ENCODE results near the gene SOX2. TPM values are rescaled to one million over a fixed set of nuclear protein-coding genes. Genes with fewer than 3 reads are reported as not detected.

SOX2 gene
- 0.05 TPM in 1 of 2 replicates, not detected in the other for total RNA-seq

DNA sequence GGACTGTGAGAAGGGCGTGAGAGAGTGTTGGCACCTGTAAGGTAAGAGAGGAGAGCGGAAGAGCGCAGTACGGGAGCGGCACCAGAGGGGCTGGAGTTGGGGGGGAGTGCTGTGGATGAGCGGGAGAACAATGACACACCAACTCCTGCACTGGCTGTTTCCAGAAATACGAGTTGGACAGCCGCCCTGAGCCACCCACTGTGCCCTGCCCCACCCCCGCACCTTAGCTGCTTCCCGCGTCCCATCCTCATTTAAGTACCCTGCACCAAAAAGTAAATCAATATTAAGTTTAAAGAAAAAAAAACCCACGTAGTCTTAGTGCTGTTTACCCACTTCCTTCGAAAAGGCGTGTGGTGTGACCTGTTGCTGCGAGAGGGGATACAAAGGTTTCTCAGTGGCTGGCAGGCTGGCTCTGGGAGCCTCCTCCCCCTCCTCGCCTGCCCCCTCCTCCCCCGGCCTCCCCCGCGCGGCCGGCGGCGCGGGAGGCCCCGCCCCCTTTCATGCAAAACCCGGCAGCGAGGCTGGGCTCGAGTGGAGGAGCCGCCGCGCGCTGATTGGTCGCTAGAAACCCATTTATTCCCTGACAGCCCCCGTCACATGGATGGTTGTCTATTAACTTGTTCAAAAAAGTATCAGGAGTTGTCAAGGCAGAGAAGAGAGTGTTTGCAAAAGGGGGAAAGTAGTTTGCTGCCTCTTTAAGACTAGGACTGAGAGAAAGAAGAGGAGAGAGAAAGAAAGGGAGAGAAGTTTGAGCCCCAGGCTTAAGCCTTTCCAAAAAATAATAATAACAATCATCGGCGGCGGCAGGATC is at the start of gene SOX2:
Gene SOX2 (plus strand): TSS at position 601 of the 811 bp plus-strand sequence. CDS start 436 bp downstream, outside the sequence.
- peak; percentile 61 for DNase-seq

DNA sequence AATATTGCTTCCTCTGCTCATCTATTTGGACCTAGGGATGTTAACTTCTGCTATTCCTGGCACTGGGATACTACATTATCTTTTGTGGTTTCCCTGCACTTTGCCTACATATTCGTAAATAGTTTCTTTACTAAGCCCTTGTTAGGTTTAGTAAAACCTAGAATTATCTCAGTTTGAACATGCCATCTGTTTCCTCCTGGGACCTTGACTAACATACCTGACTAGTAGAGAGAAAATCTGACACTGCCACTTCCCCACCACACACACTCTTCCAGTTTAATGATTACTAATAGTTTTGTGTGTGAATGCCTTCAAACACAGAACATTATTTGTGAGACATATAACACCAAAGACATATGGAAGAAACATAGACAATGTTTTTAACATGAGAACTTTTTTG is 28.2 kb upstream of the SOX2 start:
- DNase-seq: no peak

DNA sequence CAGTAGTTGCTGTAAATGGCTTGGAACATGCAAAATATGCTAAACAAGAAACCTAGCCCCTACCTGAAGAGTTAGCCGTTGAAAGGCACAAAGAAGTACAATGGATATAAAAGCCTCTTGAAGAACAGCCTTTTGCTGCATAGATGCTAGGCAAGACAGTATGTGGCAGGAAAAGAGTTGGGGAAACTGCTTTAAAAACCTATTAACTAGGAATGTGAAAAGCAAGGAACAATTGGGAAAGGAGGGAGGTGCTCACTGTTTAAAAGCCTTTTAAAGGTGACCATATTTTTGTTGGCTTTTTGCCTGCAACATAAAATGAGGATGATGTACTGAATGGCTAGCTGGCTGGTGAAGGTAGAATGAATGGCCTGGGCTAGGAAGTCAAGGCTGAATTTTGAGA is 24.5 kb upstream of the SOX2 start:
- no peak for DNase-seq

DNA sequence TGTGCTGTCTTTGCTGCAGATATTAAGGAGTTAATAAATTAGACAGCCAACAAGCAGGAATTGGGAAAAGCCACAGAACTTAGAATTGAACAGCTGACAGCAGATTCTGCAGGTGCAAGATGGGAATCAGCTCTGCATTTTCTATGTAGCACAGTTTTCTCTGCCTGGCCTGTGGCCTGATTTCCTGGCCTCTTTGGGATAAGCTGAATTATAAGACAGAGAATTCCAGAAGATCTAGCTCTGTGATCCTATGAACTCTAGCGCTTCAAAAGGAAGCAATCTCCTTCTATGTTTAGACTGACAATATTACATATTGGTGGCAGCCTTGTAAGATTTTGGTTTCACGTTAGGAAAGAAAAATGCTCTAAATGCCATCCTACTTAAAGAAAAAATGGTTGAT is 24.0 kb upstream of the SOX2 start:
- no peak for DNase-seq

DNA sequence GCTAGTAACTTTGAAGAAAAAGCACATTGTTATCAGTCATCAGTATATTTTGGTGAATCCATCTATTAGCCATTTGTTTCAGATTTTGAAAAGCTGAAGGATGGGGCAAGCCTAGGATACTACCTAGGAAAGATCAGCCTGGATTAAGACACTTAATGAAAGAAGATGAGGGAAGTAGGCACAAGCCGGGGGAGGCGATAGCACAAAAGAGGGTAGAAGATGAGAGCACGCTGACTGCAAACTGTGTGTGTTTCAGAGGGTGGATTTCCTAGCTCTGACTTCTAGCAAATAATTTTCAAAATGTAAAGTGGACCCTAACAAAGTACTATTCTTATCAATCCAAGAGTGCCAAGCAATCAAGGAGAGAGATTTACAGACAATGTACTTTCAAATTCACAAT is 22.2 kb upstream of the SOX2 start:
- DNase-seq: no peak

DNA sequence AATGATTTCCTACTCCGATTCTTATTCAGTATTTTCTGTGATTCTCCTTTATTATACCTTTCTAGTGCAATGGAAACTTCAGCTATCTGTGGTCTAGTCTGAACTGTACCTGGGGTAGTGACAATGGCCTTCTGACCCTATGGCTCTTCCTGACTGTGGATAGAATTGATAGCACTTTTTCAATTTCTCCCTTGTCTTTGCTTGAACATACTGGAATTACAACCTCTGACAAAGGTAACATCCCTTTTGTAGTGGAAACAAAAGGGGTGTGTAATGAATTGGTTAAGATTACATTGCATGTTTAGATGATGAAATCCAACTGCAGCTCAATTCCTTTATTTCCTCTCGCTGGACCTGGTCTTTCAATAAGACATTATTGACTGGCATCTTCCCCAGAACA is 21.0 kb upstream of the SOX2 start:
- no peak for DNase-seq

DNA sequence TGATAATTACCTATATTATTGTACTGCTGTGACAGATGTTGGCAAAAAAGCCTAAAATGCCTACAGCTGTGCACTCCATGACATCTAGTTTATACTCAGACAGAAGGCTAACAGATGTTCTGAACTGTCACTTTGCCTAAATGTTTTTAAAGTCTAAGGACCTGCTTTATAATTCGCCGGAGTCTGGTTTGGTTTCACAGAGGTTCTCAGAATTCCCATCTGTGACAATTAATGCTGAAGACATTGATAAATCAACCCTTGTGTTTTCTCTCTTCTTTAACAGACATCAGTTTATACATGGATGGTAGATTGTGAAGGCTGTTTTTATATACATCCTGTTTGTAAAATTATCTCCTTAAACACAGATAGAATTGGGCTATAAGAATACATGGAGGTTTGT is 19.8 kb upstream of the SOX2 start:
- no peak for DNase-seq

DNA sequence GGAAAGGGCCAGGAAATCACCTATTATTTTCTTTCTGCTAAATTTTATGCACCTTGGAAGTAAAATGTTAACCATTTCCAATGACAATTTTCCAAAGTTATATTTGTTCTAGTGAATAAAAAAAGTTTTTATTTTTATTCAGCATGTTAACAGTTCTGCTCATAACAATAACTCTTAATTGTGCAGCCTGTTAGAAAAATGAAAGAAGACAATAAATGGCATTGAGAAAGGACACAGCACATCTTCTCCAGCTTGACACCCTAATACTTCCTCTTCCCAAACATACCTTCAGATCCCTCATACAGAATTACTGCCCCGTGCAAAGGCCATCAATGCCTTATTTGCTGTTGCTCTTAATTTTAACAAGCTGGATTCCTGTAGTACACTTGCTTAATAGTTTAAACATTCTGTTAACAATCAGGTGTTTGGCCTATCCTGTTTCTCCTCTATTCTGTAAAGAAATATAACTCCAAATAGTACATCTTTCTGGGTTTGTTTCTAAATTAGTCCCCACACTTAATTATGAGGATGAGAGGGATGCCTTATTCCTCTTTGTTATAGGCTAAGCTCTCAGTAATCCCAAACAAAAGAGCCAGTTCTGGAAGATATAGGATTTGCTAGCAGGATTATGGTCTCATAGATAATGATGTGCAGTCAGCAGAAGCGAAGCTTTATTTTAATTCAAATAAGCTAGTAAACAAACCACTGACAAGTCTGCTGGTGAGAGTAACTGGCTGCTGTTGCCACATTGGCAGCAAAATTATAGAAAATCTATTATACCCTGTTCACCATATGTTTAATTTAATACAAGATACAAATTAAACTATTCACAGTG is 19.2 kb upstream of the SOX2 start:
- DNase-seq: no peak

DNA sequence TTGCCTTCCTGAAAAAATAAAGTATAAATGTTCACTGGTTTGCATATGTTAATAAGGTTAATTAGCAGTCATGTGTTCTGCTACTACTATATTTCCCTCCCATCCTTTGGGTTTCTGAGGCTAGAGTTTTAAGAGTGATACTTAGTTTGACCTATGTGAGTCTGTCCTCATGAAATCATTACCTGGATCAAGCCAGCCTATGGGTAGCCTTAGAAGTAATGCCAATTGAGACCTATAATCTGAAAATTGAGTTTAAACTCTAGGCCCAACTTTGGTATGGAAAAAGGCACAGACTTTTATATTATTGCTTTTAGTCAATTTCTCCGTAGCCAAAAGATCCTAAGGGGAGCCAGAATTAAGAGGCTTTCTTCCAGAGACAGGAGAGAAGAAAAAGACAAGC is 18.4 kb upstream of the SOX2 start:
- DNase-seq: no peak

DNA sequence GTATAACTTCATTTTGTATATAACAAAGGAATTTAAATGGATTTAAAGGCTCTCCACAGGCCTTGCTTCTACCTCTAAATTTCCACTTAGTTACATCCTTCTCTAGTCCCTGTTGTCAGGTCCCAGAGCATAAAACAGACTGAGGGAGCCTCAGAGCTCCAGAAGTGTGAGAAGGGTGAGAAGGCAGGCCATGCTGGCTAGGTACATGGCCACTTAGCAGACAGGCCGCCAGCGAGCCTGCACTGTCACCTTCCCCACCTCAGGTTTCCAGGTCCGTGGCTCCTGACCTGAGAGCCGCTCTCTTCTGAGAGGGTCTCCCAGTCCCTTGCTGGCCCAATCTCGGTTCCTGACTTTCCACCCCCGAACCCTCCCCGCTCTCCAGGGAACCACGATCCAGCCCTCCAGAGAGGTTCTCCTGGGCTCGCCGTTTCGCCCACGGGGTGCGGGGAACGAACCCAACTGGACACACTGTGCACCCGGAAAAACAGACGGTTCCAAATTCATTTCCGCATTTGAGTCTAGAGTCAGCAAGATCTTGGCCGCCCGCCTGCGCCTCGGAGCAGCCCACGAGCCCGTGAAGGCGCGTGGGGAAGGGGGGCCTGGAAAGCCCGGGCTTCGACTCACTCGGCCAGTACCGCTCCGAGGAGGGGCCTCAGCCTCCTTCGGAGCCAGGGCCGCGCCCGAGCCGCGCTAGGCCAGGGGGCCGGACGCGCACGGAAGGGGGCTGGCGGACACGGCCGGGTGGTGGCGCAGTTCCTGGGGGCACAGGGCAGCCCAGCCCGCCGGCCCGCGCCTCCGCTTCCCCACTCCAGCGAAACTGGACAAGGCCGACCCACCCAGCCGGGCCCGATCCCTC is 16.7 kb upstream of the SOX2 start:
- peak; percentile 60 for DNase-seq

DNA sequence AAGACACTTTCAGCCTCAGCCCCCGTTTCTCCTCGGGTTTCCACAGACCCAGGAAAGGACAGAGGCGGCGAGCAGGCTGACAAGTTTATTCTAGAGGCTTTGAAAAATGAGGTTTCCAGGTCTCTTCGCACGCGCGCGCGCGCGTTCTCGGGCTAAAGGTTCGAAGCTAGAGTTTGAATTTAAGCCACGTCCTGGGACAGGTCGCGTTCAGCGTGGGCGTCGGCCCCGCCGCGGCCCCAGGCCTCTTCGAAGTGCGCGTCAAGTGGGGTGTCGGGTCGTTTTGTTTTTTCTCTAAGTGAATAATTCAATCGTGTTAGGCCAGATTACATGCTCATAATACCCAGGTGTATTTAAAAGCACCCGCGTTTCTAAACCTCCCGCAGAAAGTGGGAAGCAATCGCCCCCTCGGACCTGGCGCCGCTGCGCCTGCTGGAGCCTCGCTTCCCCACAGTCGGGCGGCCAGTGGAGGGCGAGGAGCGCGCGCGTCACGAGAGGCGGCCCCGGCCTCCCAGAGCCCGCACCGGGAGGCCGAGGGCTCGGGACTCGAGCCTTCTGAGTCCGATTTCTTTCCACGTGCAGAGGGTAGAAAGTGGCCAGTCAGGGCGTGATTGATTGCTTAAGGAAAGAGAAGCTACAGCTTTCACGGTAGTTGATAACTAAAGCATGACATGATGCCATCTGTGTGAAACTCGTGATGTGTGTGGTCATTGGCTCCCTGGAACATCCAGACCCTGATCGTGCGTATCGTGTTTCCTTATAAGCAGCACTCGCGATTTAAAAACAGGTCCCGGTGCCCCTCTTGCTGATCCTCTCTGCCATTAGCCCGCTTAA is 15.8 kb upstream of the SOX2 start:
- DNase-seq: peak; percentile 40

DNA sequence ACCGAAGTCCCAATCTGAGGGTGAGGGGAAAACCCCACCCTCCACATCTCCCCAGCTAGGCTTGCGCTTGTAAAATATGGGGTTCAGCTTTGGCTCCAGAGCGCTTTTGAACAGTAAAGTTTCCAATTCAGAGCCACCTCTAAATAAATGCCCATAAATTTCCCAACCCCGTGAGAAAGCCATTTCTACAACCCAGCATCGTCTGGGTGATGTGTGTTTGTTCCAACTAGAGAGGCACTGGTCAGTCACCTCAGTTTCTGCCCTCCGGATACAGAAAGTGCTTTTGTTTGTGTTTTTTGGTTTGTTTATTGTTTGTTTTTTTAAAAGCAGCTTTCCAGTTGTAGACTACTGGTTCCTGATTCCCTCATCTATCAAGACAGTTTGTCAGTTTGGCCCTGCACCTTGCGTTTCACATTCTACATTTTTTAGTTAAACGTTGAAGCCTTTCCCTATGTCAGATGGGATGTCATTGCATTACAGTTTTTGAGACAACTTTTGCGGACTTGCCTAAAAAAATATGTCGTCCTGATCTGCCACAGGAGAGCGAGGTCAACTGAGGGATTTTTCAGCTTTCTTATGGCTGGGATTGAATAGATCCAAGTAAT is 15.0 kb upstream of the SOX2 start:
- no peak for DNase-seq

DNA sequence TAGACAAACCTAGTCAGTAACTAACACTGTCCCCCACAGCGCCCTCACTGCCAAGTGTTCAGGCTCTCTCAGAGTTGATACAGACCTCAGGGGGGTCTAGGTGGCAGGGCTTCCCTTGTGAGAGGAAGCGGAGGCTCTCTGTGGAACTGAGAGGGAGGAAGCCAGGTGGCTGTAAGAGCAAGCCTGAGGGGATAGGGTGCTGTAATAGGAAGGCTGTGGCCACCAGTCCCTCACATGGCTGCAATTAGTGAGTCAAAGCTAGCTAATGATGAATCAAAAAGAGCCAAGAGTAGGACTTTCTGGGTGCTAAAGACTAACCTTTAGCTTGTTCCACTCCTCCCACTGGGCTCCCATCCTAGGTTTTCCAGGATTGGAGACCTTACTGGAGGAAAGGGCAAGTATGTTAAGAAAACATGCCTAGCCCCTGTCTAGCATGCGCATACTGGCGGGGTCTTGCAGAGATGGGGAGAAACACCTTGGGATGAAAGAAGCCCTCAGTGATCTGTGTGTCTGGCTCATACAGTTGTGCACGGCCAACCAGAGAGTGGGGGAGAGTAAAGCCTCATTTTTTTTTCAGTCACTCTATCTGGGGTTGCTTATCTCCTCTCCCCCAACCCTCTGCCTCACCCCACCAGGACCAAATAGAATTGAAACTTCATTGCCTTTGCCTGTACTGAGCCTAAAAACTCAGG is 13.3 kb upstream of the SOX2 start:
- no peak for DNase-seq

DNA sequence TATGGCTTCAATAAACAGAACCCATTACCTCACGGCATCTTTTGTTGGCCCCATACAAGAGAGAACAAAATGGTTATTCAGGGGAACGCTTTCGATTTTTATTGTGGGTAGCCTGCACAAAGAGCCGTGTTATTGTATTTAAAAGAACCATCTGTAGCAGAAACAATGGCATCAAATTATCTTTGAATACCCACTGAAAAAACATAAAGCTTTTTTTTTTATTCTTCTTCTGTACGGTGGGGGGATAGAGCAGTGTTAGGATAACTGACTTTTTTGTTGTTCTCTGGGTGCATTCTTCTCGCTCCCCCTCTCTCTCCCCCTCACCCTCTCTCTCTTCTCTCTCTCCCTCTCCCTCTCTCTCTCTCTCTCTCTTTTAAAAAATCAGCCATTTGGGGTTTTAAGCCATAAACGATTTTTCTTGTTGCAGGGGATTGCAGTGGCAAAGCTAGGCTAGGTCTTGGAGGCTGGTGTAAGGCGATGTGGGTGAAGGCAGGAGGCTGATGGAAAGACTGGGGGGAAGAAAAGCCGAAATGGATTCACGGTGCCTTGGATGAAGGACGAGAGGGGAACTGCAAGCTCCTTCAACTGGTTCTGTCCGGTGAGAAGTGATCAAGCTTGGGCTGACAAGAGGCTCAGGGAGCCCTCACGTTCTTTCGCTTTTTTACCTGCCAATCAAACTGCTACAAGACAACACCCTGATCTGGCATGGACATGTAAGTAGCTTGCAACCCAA is 12.4 kb upstream of the SOX2 start:
- peak; percentile 19 for DNase-seq

DNA sequence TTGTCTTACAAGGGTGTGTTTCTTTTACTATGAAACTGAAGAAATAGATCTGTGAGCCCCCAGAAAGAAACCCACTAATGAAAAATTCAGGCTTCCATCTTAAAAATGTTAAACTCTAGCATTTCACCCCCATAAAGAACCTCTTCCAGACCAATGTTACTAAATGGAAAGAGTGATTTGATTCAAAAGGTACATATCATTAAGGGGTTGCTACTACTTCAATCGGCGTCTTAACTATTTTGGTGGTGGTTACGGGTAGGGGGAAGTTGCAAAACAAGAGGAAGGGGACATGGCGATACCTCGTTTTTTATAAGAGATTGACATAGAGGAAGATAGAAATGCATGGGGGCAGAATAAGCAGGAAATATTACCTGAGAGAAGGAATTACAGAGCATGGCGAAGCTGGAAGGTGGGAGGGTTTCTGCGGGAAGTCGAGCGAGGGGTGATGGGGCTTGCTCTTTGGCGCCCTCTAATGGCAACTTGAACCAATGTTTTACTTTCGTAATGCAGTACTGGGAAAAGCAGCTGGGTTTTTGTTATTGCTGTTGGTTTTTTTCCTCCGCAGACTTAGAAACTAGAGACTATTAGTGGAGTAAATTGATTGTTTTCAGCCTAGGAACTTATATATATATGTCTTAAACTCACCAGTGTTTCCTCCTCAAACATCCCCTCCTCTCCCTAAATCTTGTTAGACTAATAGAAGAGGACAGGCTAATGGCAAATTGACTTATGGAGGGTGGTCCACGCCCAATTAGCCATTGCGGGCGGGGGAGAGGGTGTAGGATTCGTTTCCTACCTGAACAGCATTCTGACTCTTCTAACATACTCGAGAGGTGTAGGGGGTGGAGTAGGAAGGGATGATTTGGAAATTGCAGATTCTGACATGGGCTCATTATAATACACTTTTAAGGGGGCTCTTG is 11.3 kb upstream of the SOX2 start:
- DNase-seq: peak; percentile 90

DNA sequence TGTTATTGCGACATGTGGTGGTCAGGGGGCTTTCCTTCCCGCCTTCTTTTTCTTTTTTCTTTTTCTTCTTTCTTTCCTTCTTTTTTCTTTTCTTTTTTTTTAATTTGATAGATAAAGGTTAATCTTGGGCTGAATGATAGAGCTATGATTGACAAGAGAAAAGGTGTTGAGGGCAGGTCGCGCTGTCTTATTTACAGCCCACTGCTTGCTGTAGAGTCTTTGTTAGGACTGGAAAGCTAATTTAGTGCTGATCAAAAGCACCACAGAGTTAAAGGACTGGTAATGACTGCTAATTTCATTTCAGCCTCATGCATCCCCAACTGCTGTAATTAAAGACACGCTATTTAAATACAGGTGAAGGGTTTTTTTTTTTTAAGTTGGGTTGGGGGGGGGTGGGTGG is 10.6 kb upstream of the SOX2 start:
- no peak for DNase-seq

DNA sequence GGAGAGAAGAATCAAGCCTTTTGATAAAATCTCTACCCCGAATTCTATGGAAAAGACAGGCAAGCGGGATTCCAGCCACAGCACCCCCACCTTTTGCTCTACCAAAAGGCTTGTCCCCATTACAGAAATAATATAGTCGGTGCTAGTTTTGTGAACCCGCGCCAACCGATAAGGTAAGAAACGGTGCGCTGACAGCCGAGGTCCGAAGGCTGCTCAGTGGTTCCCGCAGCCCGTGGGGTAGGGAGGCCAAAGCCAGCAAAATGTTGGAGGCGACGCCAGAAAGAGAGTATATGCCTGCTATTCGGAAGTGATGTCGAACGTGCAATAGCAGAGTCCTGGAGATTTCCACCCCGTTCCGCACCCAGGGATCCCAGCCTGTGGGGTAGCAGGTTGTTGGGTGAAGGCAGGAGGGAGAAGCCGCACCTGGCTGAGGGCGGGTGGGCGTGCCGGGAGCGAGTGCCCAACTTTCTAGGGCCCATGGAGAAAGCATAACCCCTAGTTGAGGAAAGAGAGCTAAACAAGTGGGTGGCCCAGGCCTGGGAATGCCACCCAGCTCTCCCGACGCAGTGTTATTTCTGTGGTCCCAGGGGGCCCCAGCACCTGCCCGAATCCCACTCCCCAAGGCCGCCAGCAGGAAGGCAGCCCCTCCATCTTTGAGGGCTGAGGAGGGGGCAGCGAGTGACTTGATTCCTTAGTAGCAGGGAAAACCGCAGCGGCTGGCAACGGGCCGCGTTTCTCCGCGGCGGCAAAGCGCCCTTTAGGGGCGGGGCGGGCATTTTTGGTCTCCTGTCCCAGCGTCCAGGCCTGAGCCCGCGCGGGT is 7.9 kb upstream of the SOX2 start:
- no peak for DNase-seq

DNA sequence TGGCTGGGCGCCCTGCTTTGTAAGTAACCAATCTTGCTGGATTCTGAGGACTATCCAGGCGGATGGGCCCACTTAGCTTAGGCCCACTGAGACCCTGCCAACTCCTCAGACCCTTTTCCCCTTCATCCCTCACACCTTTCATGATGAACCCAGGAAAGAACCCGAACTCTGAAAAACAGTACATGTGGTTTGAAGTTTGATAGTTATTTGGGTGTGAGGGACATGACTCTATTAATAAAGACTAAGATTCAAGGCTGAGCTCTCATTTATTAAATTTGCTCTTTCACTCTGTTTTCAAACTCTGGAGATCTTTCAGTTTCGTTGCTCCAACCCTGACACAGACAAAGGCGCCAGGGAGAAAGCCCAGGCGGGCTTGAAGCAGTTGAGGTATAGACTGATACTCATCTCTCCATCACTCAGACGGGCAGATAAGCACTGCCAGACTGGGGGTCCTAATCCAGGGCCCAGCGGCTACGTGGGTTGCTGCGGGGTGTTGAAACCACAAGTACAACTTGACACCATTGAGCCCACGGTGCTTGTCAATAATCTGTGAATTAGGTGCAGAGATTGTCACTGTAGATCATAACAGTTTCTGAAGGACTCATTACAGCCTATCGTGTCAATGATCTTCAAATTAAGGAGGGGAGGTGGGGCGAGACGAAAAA is 7.2 kb upstream of the SOX2 start:
- DNase-seq: no peak
